Lung (tissue), 12 donors: ENCODE measurements around the gene OTOA. TPM values are rescaled to one million over a fixed set of nuclear protein-coding genes. Genes with fewer than 3 reads are reported as not detected.
"Not testable (repeated sequence)": the region's sequence is repeated elsewhere in the genome, so short reads cannot be mapped to it uniquely, and the experiment has no call there.

Experiments used
- ATAC-seq: fragments of 200-7000 bp; cut with Tn5 transposase; one replicate; pipeline ENCODE4 v1.9.1; 2020; ENCODE audit warnings: moderate number of reproducible peaks; ENCODE audit not compliant: insufficient read depth, low FRiP score
- DNase-seq, 3 donors: peaks; one replicate each; pipeline ENCODE4 v3.0.0-alpha.2; 2013 to 2017
- H3K27ac ChIP-seq, 2 donors: one replicate each; pipeline ENCODE4 v1.5.1; 2013; ENCODE audit warnings: mild to moderate bottlenecking in 2 of 2, moderate library complexity in 2 of 2, control low read depth in 1 of 2, inconsistent platforms in 1 of 2, low read depth in 1 of 2, low read length in 1 of 2
- H3K27me3 ChIP-seq, 3 donors: one replicate each; pipeline ENCODE4 v1.5.1; 2013; ENCODE audit warnings: low read length in 2 of 3; ENCODE audit not compliant: control insufficient read depth in 3 of 3, insufficient read depth in 3 of 3
- H3K36me3 ChIP-seq, 4 donors: one replicate each; pipeline ENCODE4 v1.5.1; 2013; ENCODE audit warnings: low read length in 4 of 4, mild to moderate bottlenecking in 1 of 4, moderate library complexity in 1 of 4; ENCODE audit not compliant: control insufficient read depth in 4 of 4, insufficient read depth in 4 of 4
- H3K4me1 ChIP-seq, 5 donors: one replicate each; pipeline ENCODE4 v1.5.1; 2013; ENCODE audit warnings: low read length in 5 of 5, mild to moderate bottlenecking in 2 of 5, moderate library complexity in 1 of 5; ENCODE audit not compliant: control insufficient read depth in 5 of 5, insufficient read depth in 5 of 5
- H3K4me3 ChIP-seq: one replicate; pipeline ENCODE4 v1.5.1; 2013; ENCODE audit warnings: mild to moderate bottlenecking, control low read depth, moderate library complexity
- H3K9ac ChIP-seq, 2 donors: one replicate each; pipeline ENCODE4 v1.5.1; 2013; ENCODE audit warnings: low read length in 2 of 2, control low read depth in 1 of 2; ENCODE audit not compliant: insufficient read depth in 1 of 2
- H3K9me3 ChIP-seq, 4 donors: one replicate each; pipeline ENCODE4 v1.5.1; 2013; ENCODE audit warnings: low read length in 3 of 4, mild to moderate bottlenecking in 1 of 4, moderate library complexity in 1 of 4; ENCODE audit not compliant: control insufficient read depth in 4 of 4, insufficient read depth in 3 of 4
- CTCF ChIP-seq: IDR thresholded peaks from 2 replicates; pipeline ENCODE4 v1.5.1; 2012; ENCODE audit warnings: mild to moderate bottlenecking; ENCODE audit errors: control extremely low read depth, extremely low read depth
- WGBS, 2 donors: extraction: QIAGEN DNeasy Blood & Tissue Kit; methylation state at CpG; one replicate each; pipeline ENCODE4 v1.1.7; 2013; 5-methylcytosine and 5-hydroxymethylcytosine counted together
- polyA plus RNA-seq, 2 donors: library from polyadenylated mRNA; stranded (reverse); fragments of 200-250 nt; gene quantifications; one replicate each; pipeline ENCODE4 v1.2.1, GENCODE V29; 2013
- total RNA-seq, 2 donors: library from RNA; depleted of rRNA in 1 of 2; stranded (reverse); fragments of >200 nt in 1 of 2; gene quantifications; one replicate each; pipeline ENCODE4 v1.2.1, GENCODE V29; 2014 to 2021
- donor health status: control.
- donor health status: control.
- donor health status: Bipolar disorder and iron deficiency.
- donor health status: healthy.
- donor health status: DM: yes; HTN: yes; CAD: no.

OTOA gene
- total and polyA plus RNA-seq, 4 donors, result 0.18 to 1.3 (median 0.59) TPM

GRCh38 chr16:21684199-21684598 is 20.4 kb downstream of the OTOA start:
- no peak for DNase-seq
- 25% methylated on average over 6 of the region's 6 CpGs for WGBS, 2 donors

GRCh38 chr16:21685034-21685455 is 21.3 kb downstream of the OTOA start:
- ATAC-seq (no peak), DNase-seq (peak in 2 of 3 donors; percentile 17 to 24)
- WGBS, 2 donors, result 42 to 51% methylated on average over 14 of the region's 14 CpGs
- Histone ChIP-seq H3K27ac (no peak overlapping the region), H3K9ac (no peak overlapping the region), H3K4me1 (peaks cover 0 to 2% (median 0%) of the 10 kb centered on the region in 5 donors), H3K4me3 (no peak overlapping the region), H3K9me3 (peaks cover 0 to 5% (median 2%) of the 10 kb centered on the region in 4 donors), H3K36me3 (no peaks in the 10 kb centered on the region), H3K27me3 (peaks cover 0 to 3% (median 0%) of the 10 kb centered on the region in 3 donors)
- TF ChIP-seq CTCF, result no peak

More at GRCh38 chr16:21684199-21684598, 20.4 kb downstream of the OTOA start:
- ATAC-seq, result no peak
- H3K4me3 ChIP-seq, result no peak overlapping the region
- TF ChIP-seq CTCF, result no peak
- peaks cover 0 to 3% (median 0%) of the 10 kb centered on the region in 3 donors for H3K27me3 ChIP-seq
- no peaks in the 10 kb centered on the region for H3K36me3 ChIP-seq
- H3K4me1 ChIP-seq, result peaks cover 0 to 2% (median 0%) of the 10 kb centered on the region in 5 donors
- H3K9ac ChIP-seq, result no peak overlapping the region
- no peak overlapping the region for H3K27ac ChIP-seq
- peaks cover 0 to 5% (median 2%) of the 10 kb centered on the region in 4 donors for H3K9me3 ChIP-seq

GRCh38 chr16:21689107-21689506 is 25.3 kb downstream of the OTOA start:
- H3K4me3 ChIP-seq, result no peak overlapping the region
- peaks cover 0 to 5% (median 2%) of the 10 kb centered on the region in 4 donors for H3K9me3 ChIP-seq
- no peaks in the 10 kb centered on the region for H3K36me3 ChIP-seq
- DNase-seq, result no peak
- H3K9ac ChIP-seq, result no peak overlapping the region
- no peaks in the 10 kb centered on the region for H3K27me3 ChIP-seq
- ATAC-seq, result no peak
- H3K27ac ChIP-seq, result no peak overlapping the region
- 66 to 82% methylated on average over 4 of the region's 4 CpGs for WGBS, 2 donors
- TF ChIP-seq CTCF, result no peak
- H3K4me1 ChIP-seq, result peaks cover 0 to 2% (median 0%) of the 10 kb centered on the region in 5 donors

- 74 to 86% methylated on average over 4 of the region's 4 CpGs for WGBS, 2 donors
- H3K27ac ChIP-seq, H3K9me3 ChIP-seq, H3K36me3 ChIP-seq, ATAC-seq, H3K4me3 ChIP-seq, H3K9ac ChIP-seq, H3K27me3 ChIP-seq, H3K4me1 ChIP-seq, DNase-seq: not testable (repeated sequence)
Observed at GRCh38 chr16:21690967-21691366, 27.2 kb downstream of the OTOA start.
